IMR-90 (cell line): ENCODE results near the gene BTC. TPM values are rescaled to one million over a fixed set of nuclear protein-coding genes. Genes with fewer than 3 reads are reported as not detected.

ENCODE experiments used
- ATAC-seq: fragments of 200-7000 bp; cut with Tn5 transposase; 2 replicates; pipeline ENCODE4 v1.9.1; 2020; ENCODE audit warnings: low read depth, mild to moderate bottlenecking, moderate library complexity
- BruUV-seq: library from RNA; stranded (reverse); fragments of 400-500 nt; replicated peaks from 2 replicates; lab custom pipeline; 2021; lab: Mats Ljungman, UMichigan
- CTCF ChIA-PET: fragments of 300-600 bp; formaldehyde crosslinking; extraction: SDS; loops from one replicate; lab custom pipeline; 2021; ENCODE audit warnings: antibody characterized with exemption; lab: Yijun Ruan, JAX
- POLR2A ChIA-PET: fragments of 300-600 bp; sonication (Branson Sonifier 250); formaldehyde crosslinking; loops from one replicate; lab custom pipeline; 2022; ENCODE audit warnings: antibody characterized with exemption; ENCODE audit not compliant: unreplicated experiment; lab: Charles Lee
- DNase-seq: peaks from one replicate; pipeline ENCODE4 v3.0.0; 2013
- H2AFZ ChIP-seq: replicated peaks from 2 replicates; pipeline ENCODE3; 2013; ENCODE audit warnings: low read length, mild to moderate bottlenecking; ENCODE audit not compliant: poor library complexity
- H2AK5ac ChIP-seq: 2 replicates; pipeline ENCODE4 v1.6.1; 2013; ENCODE audit warnings: low read depth, low read length, inconsistent platforms
- H2AK9ac ChIP-seq: replicated peaks from 2 replicates; pipeline ENCODE3; 2013; ENCODE audit warnings: mild to moderate bottlenecking, low read depth, low read length, moderate library complexity; ENCODE audit not compliant: poor library complexity
- H2BK120ac ChIP-seq: 2 replicates; pipeline ENCODE4 v1.6.1; 2013; ENCODE audit warnings: low read depth, low read length, inconsistent platforms
- H2BK15ac ChIP-seq: 3 replicates; pipeline ENCODE4 v1.6.1; 2013; ENCODE audit warnings: low read depth, low read length, inconsistent platforms
- H2BK20ac ChIP-seq: 2 replicates; pipeline ENCODE4 v1.6.1; 2013; ENCODE audit warnings: low read depth, mild to moderate bottlenecking, inconsistent platforms, low read length, moderate library complexity
- H2BK5ac ChIP-seq: 2 replicates; pipeline ENCODE4 v1.6.1; 2013; ENCODE audit warnings: mild to moderate bottlenecking, low read depth, low read length, inconsistent platforms; ENCODE audit not compliant: poor library complexity, severe bottlenecking
- H3K14ac ChIP-seq: replicated peaks from 2 replicates; pipeline ENCODE4 v1.6.1; 2013; ENCODE audit warnings: low read depth, low read length, inconsistent platforms
- H3K18ac ChIP-seq: 2 replicates; pipeline ENCODE4 v1.6.1; 2013; ENCODE audit warnings: low read depth, low read length, control low read depth
- H3K23ac ChIP-seq: 2 replicates; pipeline ENCODE4 v1.6.1; 2013; ENCODE audit warnings: low read depth, low read length, inconsistent platforms
- H3K27ac ChIP-seq: 2 replicates; pipeline ENCODE4 v1.5.1; 2013; ENCODE audit warnings: mild to moderate bottlenecking, control low read depth, low read length; ENCODE audit not compliant: insufficient read depth
- H3K27me3 ChIP-seq: 2 replicates; pipeline ENCODE4 v1.6.1; 2013; ENCODE audit warnings: low read length; ENCODE audit not compliant: control insufficient read depth, insufficient read depth
- H3K36me3 ChIP-seq: 2 replicates; pipeline ENCODE4 v1.6.1; 2013; ENCODE audit warnings: low read length, mixed read lengths; ENCODE audit not compliant: control insufficient read depth, insufficient read depth
- H3K4ac ChIP-seq: 2 replicates; pipeline ENCODE4 v1.6.1; 2013; ENCODE audit warnings: low read depth, low read length, inconsistent platforms
- H3K4me1 ChIP-seq: 2 replicates; pipeline ENCODE4 v1.6.1; 2013; ENCODE audit warnings: low read length, mixed read lengths; ENCODE audit not compliant: control insufficient read depth, insufficient read depth
- H3K4me2 ChIP-seq: 2 replicates; pipeline ENCODE4 v1.6.1; 2013; ENCODE audit warnings: low read depth, mild to moderate bottlenecking, control low read depth, low read length, moderate library complexity
- H3K4me3 ChIP-seq: 2 replicates; pipeline ENCODE4 v1.5.1; 2013; ENCODE audit warnings: low read depth, mild to moderate bottlenecking, control low read depth, low read length, moderate library complexity; ENCODE audit not compliant: insufficient read depth
- H3K56ac ChIP-seq: 2 replicates; pipeline ENCODE4 v1.6.1; 2013; ENCODE audit warnings: low read length, inconsistent platforms; ENCODE audit not compliant: insufficient read depth; ENCODE audit errors: extremely low read depth
- H3K79me1 ChIP-seq, 2 experiments: 2 replicates each; pipeline ENCODE4 v1.6.1; 2013; ENCODE audit warnings: low read length in 2 of 2, inconsistent platforms in 1 of 2, low read depth in 1 of 2
- H3K9ac ChIP-seq: 2 replicates; pipeline ENCODE4 v1.6.1; 2013; ENCODE audit warnings: low read depth, low read length, control low read depth
- H3K9me1 ChIP-seq: 2 replicates; pipeline ENCODE4 v1.6.1; 2013; ENCODE audit warnings: low read length, inconsistent platforms; ENCODE audit not compliant: insufficient read depth
- H3K9me3 ChIP-seq: 2 replicates; pipeline ENCODE4 v1.6.1; 2013; ENCODE audit warnings: low read length; ENCODE audit not compliant: control insufficient read depth, insufficient read depth
- H4K20me1 ChIP-seq: 2 replicates; pipeline ENCODE4 v1.6.1; 2013; ENCODE audit warnings: low read length, inconsistent platforms; ENCODE audit not compliant: insufficient read depth
- H4K5ac ChIP-seq: 2 replicates; pipeline ENCODE4 v1.6.1; 2013; ENCODE audit warnings: mild to moderate bottlenecking, low read depth, low read length, control low read depth
- H4K8ac ChIP-seq, 2 experiments: 2 replicates each; pipeline ENCODE4 v1.6.1; 2013; ENCODE audit warnings: low read depth in 2 of 2, low read length in 2 of 2, control low read depth in 1 of 2, inconsistent platforms in 1 of 2
- H4K91ac ChIP-seq: 2 replicates; pipeline ENCODE4 v1.6.1; 2013; ENCODE audit warnings: low read depth, low read length, inconsistent platforms; ENCODE audit not compliant: insufficient read depth
- BHLHE40 ChIP-seq: fragments of 150-350 bp; IDR thresholded peaks from 2 replicates; pipeline ENCODE4 v1.6.1; 2016; ENCODE audit warnings: mild to moderate bottlenecking, low read depth, low read length
- CEBPB ChIP-seq: IDR thresholded peaks from 2 replicates; pipeline ENCODE4 v1.6.1; 2012; ENCODE audit warnings: low read depth, low read length, improper control_type of control experiment
- ELK1 ChIP-seq: fragments of 150-350 bp; IDR thresholded peaks from 2 replicates; pipeline ENCODE4 v1.6.1; 2016; ENCODE audit warnings: low read depth, mild to moderate bottlenecking, low read length, moderate library complexity, borderline replicate concordance
- FOS ChIP-seq: fragments of 150-350 bp; IDR thresholded peaks from 2 replicates; pipeline ENCODE4 v1.6.1; 2016; ENCODE audit warnings: low read depth, low read length
- MXI1 ChIP-seq: IDR thresholded peaks from 2 replicates; pipeline ENCODE4 v1.6.1; 2012; ENCODE audit warnings: low read depth, mild to moderate bottlenecking, low read length, moderate library complexity, borderline replicate concordance
- POLR2A ChIP-seq: IDR thresholded peaks from 2 replicates; pipeline ENCODE4 v1.6.1; 2012; ENCODE audit warnings: mild to moderate bottlenecking, low read depth, low read length
- RAD21 ChIP-seq: IDR thresholded peaks from 2 replicates; pipeline ENCODE4 v1.6.1; 2012; ENCODE audit warnings: low read length, improper control_type of control experiment
- RCOR1 ChIP-seq: IDR thresholded peaks from 2 replicates; pipeline ENCODE4 v1.6.1; 2012; ENCODE audit warnings: mild to moderate bottlenecking, low read length, improper control_type of control experiment; ENCODE audit not compliant: insufficient replicate concordance
- RFX5 ChIP-seq: IDR thresholded peaks from 2 replicates; pipeline ENCODE4 v1.8.0; 2012; ENCODE audit warnings: low read depth, mild to moderate bottlenecking, low read length, moderate library complexity
- SMC3 ChIP-seq: fragments of 150-350 bp; IDR thresholded peaks from 2 replicates; pipeline ENCODE4 v1.6.1; 2016; ENCODE audit warnings: low read depth, mild to moderate bottlenecking, antibody characterized with exemption, low read length, moderate library complexity
- USF2 ChIP-seq: fragments of 150-350 bp; IDR thresholded peaks from 2 replicates; pipeline ENCODE4 v1.6.1; 2017; ENCODE audit warnings: mild to moderate bottlenecking, antibody characterized with exemption, low read length, low read depth
- WGBS, 2 experiments: methylation state at CpG; one replicate each; pipeline versions ENCODE4 v1.1.5 to v1.1.7; 2013; ENCODE audit warnings: missing lambda C conversion rate in 2 of 2; ENCODE audit not compliant: insufficient read length in 1 of 2; ENCODE audit errors: extremely low coverage in 2 of 2; 5-methylcytosine and 5-hydroxymethylcytosine counted together
- dilution Hi-C: fragments of 300-500 bp; cut with HindIII; formaldehyde crosslinking; loops from one replicate; pipeline ENCODE4 v1.14.3; 2018; ENCODE audit warnings: low sequenced_read_pairs; ENCODE audit not compliant: unreplicated experiment
- in situ Hi-C: fragments of 300-500 bp; cut with MboI; formaldehyde crosslinking; loops from 3 replicates; pipeline ENCODE4 v1.14.3; 2019; ENCODE audit warnings: low sequenced_read_pairs, inconsistent platforms, mixed read lengths
- intact Hi-C: fragments of 100-400 bp; cut with micrococcal nuclease; formaldehyde crosslinking; loops from 2 replicates; pipeline ENCODE4 v1.10.0; 2022
- polyA plus RNA-seq, 3 experiments: library from polyadenylated mRNA; depleted of rRNA; stranded (reverse); fragments of >200 nt; gene quantifications; 2 replicates each; pipeline ENCODE4 v1.2.3, GENCODE V29; 2012; ENCODE audit warnings: low replicate concordance in 1 of 3
- total RNA-seq: library from RNA; depleted of rRNA; stranded (reverse); fragments of >200 nt; gene quantifications from 2 replicates; pipeline ENCODE4 v1.2.3, GENCODE V29; 2012

BTC gene
- total and polyA plus RNA-seq, 2 of the 4 experiments (the other 2 are of a cell fraction), result not detected

GRCh38 chr4:74800310-74800709 is 6.0 kb upstream of the BTC start:
- H3K4me2 ChIP-seq, result no peak overlapping the region
- H3K9ac ChIP-seq, result no peak overlapping the region
- intact Hi-C loops, result no loop called here
- no CpG with 5 or more reads among the region's 3 CpGs for WGBS, 2 experiments
- ChIA-PET POLR2A (no interaction called here), CTCF (no interaction called here)
- no peak overlapping the region for H2BK20ac ChIP-seq
- no peak overlapping the region for H3K4me3 ChIP-seq
- H2AK9ac ChIP-seq, result no peak overlapping the region
- no peak overlapping the region for H2AK5ac ChIP-seq
- DNase-seq (no peak), ATAC-seq (no peak)
- no TSS peak for BruUV-seq
- dilution Hi-C loops, result no loop called here
- H2BK5ac ChIP-seq, result no peak overlapping the region
- H3K18ac ChIP-seq, result no peak overlapping the region
- no peaks in the 10 kb centered on the region for H3K9me1 ChIP-seq
- no peak overlapping the region for H3K27ac ChIP-seq
- H3K4me1 ChIP-seq, result no peaks in the 10 kb centered on the region
- no peak overlapping the region for H2BK120ac ChIP-seq
- no peaks in the 10 kb centered on the region for H3K79me1 ChIP-seq
- no peak overlapping the region for H3K14ac ChIP-seq
- peaks cover 7% of the 10 kb centered on the region for H3K27me3 ChIP-seq
- H3K9me3 ChIP-seq, result no peaks in the 10 kb centered on the region
- H3K36me3 ChIP-seq, result no peaks in the 10 kb centered on the region
- H4K5ac ChIP-seq, result no peak overlapping the region
- H2BK15ac ChIP-seq, result no peak overlapping the region
- H3K23ac ChIP-seq, result no peak overlapping the region
- TF ChIP-seq MXI1, result no peak
- TF ChIP-seq POLR2A, result no peak
- no peak for TF ChIP-seq SMC3
- no peak for TF ChIP-seq RCOR1
- no peak for TF ChIP-seq CEBPB
- TF ChIP-seq USF2, result no peak
- TF ChIP-seq ELK1, result no peak
- TF ChIP-seq RFX5, result no peak
- TF ChIP-seq BHLHE40, result no peak
- TF ChIP-seq RAD21, result no peak
- no peak for TF ChIP-seq FOS
- no peak overlapping the region for H2AFZ ChIP-seq
- no peak overlapping the region for H4K91ac ChIP-seq
- no peak overlapping the region for H4K8ac ChIP-seq
- no peak overlapping the region for H3K56ac ChIP-seq
- no peaks in the 10 kb centered on the region for H4K20me1 ChIP-seq
- H3K4ac ChIP-seq, result no peak overlapping the region
- in situ Hi-C loops, result no loop called here
